ENCODE results near the gene ZEB2. TPM values are rescaled to one million over a fixed set of nuclear protein-coding genes. Genes with fewer than 3 reads are reported as not detected.

ZEB2 gene
- total RNA-seq, 1 experiment from 2014 or later = 1.2 TPM

- Histone ChIP-seq H2BK12ac (ENCODE audit: insufficient read length, low read depth, low read length) (no peak overlapping the region), H3K9ac (ENCODE audit: extremely low read depth, insufficient read length, low read length) (no peak overlapping the region), H2BK5ac (ENCODE audit: insufficient read length, low read length) (no peak overlapping the region), H3K9me3 (ENCODE audit: control insufficient read depth, low read depth, low read length) (no peaks in the 10 kb centered on the region), H3K4me1 (ENCODE audit: insufficient read depth, low read length) (peaks cover 3% of the 10 kb centered on the region; the same call in 1 of the 2 replicates), H4K91ac (ENCODE audit: insufficient read length, low read depth, low read length) (no peak overlapping the region), H2BK120ac (ENCODE audit: low read depth, low read length, poor library complexity, severe bottlenecking) (no peak overlapping the region), H3T11ph (ENCODE audit: low read length) (no peak overlapping the region), H2BK20ac (ENCODE audit: low read depth, low read length, poor library complexity, severe bottlenecking) (no peak overlapping the region), H3K27me3 (ENCODE audit: insufficient read depth, low read length) (peaks cover 41% of the 10 kb centered on the region), H2AFZ (ENCODE audit: low read length) (no peak overlapping the region), H4K5ac (ENCODE audit: insufficient read length, low read depth, low read length) (no peak overlapping the region), H2BK15ac (ENCODE audit: low read depth, low read length) (no peak overlapping the region), H3K79me2 (ENCODE audit: insufficient read depth, low read length) (no peaks in the 10 kb centered on the region), H3K79me1 (ENCODE audit: insufficient read depth, low read depth, low read length, poor library complexity, severe bottlenecking) (no peaks in the 10 kb centered on the region), H4K8ac (replicated peaks; ENCODE audit: insufficient read length, low read depth, low read length) (no peak overlapping the region), H4K20me1 (ENCODE audit: control insufficient read depth, insufficient read depth, insufficient read length) (no peaks in the 10 kb centered on the region), H3K14ac (ENCODE audit: insufficient read depth, low read length) (no peak overlapping the region), H2AK5ac (ENCODE audit: insufficient read length, low read length) (no peak overlapping the region), H3K4me2 (ENCODE audit: insufficient read depth, insufficient read length, low read length) (no peak overlapping the region), H3K27ac (ENCODE audit: insufficient read length, low read depth, low read length) (no peak overlapping the region), H3K23ac (ENCODE audit: insufficient read length, low read depth, low read length) (no peak overlapping the region), H3K23me2 (ENCODE audit: insufficient read length, low read depth, low read length, poor library complexity, severe bottlenecking) (peaks cover 38% of the 10 kb centered on the region), H3K56ac (ENCODE audit: insufficient read length, low read depth, low read length) (no peak overlapping the region), H3K18ac (ENCODE audit: insufficient read length, low read depth, low read length) (no peak overlapping the region), H3K4ac (ENCODE audit: low read depth, low read length) (no peak overlapping the region)
- no peak for TF ChIP-seq CTCF (conservative IDR thresholded peaks at IDR 0.05)
- Mint-ChIP-seq H3K27ac (no peak overlapping the region), H3K4me1 (peaks cover 32 to 44% of the 10 kb centered on the region in 2 experiments), H3K36me3 (ENCODE audit: insufficient read depth in 1 of 3, low read depth in 3 of 3) (no peaks in the 10 kb centered on the region), H3K9me3 (no peaks in the 10 kb centered on the region; a peak in 1 of 5 replicates), H3K4me3 (peak overlapping the region in 1 of 2 experiments; percentile 64; a peak in 3 of 5 replicates), H3K27me3 (ENCODE audit: low read depth) (peaks cover 9% of the 10 kb centered on the region)
- no peak for DNase-seq
- WGBS (ENCODE audit: extremely low coverage, insufficient read length, low lambda C conversion rate) = no CpG with 5 or more reads among the region's 8 CpGs
These were observed 1.0 kb upstream of the ZEB2 start for GRCh38 chr2:144520756-144521487.

Measured in H9 (cell line).